ENCODE data around the gene RANGRF. TPM values are rescaled to one million over a fixed set of nuclear protein-coding genes. Genes with fewer than 3 reads are reported as not detected.
"Not testable (repeated sequence)": the region's sequence is repeated elsewhere in the genome, so short reads cannot be mapped to it uniquely, and the experiment has no call there.

Gene RANGRF, protein sequence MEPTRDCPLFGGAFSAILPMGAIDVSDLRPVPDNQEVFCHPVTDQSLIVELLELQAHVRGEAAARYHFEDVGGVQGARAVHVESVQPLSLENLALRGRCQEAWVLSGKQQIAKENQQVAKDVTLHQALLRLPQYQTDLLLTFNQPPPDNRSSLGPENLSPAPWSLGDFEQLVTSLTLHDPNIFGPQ
- 10 to 100 TPM; 94.7 to 99.7 (median 99.1) TPM for polyA plus RNA-seq

DNA sequence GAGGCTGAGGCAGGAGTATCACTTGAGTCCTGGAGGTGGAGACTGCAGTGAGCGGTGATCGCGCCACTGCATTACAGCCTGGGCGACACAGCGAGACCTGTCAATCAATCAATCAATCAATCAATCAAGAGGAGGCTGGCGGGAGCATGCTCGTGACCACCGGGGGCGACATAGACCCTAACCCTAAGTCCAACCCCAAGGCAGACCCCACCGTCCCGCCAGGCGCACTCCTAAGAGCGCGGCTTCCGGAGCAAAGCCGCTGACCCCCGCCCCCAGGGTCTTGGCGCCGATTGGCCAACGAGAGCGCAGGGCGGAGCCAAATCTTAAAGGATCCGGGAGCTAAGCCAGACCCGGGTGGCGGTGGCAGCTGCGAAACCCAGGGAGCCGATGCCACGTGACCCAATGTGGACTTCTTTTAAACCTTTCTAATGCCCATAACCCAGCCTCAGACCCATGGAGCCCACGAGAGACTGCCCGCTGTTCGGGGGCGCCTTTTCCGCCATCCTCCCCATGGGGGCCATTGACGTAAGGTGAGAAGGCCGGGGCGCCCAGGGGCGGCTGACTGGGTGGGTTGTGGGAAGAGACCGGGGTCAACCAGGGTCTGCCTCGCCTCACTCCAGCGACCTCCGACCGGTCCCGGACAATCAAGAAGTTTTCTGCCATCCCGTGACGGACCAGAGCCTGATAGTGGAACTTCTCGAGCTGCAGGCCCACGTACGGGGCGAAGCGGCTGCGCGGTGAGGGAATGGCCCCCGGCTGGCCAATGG lies at the start of gene RANGRF:
RANGRF (plus strand) TSS at position 335 of the 767 bp plus-strand sequence; CDS start at position 454, 119 bp downstream.
- peak; percentile 79 to 80 (median 80) for DNase-seq
- H3K4me1 Mint-ChIP-seq: peaks cover 39 to 49% of the 10 kb centered on the region in 2 donors
- H3K9me3 Mint-ChIP-seq: no peaks in the 10 kb centered on the region

GRCh38 chr17:8243827-8244226 lies 44.6 kb upstream of the RANGRF start:
- Mint-ChIP-seq H3K4me3 (no peak overlapping the region), H3K36me3 (peaks cover 4 to 25% (median 17%) of the 10 kb centered on the region in 3 donors), H3K9me3 (no peaks in the 10 kb centered on the region), H3K4me1 (peaks cover 46 to 65% of the 10 kb centered on the region in 2 donors), H3K27me3 (ENCODE audit: low read depth in 3 of 3) (peaks cover 13 to 21% (median 19%) of the 10 kb centered on the region in 3 donors), H3K27ac (peak overlapping the region in 5 of 6 donors; percentile 16 to 86 (median 74))
- DNase-seq: no peak

More for the DNA sequence above, at the start of gene RANGRF:
- H3K36me3 Mint-ChIP-seq: peaks cover 0 to 4% (median 4%) of the 10 kb centered on the region in 3 donors
- H3K27me3 Mint-ChIP-seq (ENCODE audit: low read depth in 3 of 3): peaks cover 2 to 4% (median 2%) of the 10 kb centered on the region in 3 donors
- peak within 1 kb of the TSS; percentile 93 to 98 (median 97) for H3K4me3 Mint-ChIP-seq
- peak within 1 kb of the TSS; percentile 93 to 99 (median 98) for H3K27ac Mint-ChIP-seq

DNA sequence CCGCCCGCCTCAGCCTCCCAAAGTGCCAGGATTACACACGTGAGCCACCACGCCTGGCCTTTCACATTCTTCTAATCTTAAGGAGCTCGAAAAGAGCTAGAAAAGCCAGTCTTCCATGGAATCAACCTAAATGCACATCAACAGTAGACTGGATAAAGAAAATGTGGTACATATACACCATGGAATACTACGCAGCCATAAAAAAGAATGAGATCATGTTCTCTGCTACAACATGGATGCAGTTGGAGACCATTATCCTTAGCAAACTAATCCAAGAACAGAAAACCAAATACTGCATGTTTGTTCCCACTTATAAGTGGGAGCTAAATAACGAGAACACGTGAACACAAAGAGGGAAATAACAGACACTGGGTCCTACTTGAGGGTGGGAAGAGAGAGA lies 43.7 kb upstream of the RANGRF start:
- peaks cover 54 to 67% of the 10 kb centered on the region in 2 donors for H3K4me1 Mint-ChIP-seq
- no peak for DNase-seq
- no peaks in the 10 kb centered on the region for H3K9me3 Mint-ChIP-seq
- peaks cover 18 to 27% (median 25%) of the 10 kb centered on the region in 3 donors for H3K27me3 Mint-ChIP-seq (ENCODE audit: low read depth in 3 of 3)
- H3K27ac Mint-ChIP-seq: peak overlapping the region in 4 of 6 donors; percentile 49 to 94 (median 58)
- peaks cover 2 to 18% (median 9%) of the 10 kb centered on the region in 3 donors for H3K36me3 Mint-ChIP-seq
- no peak overlapping the region for H3K4me3 Mint-ChIP-seq

DNA sequence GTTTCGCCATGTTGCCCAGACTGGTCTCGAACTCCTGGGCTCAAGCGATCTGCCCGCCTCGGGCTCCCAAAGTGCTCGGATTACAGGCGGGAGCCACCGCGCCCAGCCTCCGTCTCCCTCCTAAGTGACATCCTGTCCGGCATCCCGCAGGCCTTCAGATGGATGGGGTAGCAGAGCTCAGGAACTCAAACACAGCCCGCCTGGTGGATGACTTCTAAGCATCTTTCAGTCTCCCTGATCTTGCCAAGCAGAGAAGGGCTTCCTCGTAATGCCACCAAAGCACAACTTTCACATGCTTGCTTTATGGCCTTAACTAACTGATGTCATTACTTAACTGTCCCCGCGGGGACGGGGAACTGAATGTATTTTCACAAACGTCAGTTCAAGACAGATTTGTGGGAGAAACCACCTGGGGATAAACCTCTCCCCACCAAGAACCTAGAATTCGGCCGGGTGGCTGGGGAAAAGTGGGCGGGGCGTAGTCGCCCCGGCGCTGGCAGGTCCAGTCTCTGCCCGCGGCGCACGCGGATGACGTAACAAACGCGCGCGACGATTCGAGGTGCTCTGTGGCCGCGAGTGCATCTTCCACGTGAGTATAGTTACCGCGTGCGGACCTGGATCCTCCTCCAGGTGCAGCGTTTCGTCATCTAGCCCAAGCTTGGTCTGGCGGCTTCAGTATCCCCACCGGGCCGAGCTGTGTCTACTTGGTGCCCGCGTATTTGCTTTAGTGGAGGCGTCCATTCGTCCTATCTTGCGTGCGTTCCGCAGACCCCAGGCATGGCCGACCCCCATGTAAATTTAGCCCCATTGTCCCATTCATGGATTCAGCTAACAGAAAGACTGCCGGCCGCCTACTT lies 39.5 kb upstream of the RANGRF start, which contains the start of gene PFAS:
PFAS (plus strand) TSS at position 539 of the 857 bp plus-strand sequence. CDS start 4,649 bp downstream, outside the sequence.
- Mint-ChIP-seq H3K27me3 (ENCODE audit: low read depth in 3 of 3) (peaks cover 18 to 27% (median 27%) of the 10 kb centered on the region in 3 donors), H3K4me3 (peak within 1 kb of the TSS; percentile 97 to 100 (median 98)), H3K9me3 (no peaks in the 10 kb centered on the region), H3K36me3 (peaks cover 0 to 8% (median 7%) of the 10 kb centered on the region in 3 donors), H3K4me1 (peaks cover 49 to 58% of the 10 kb centered on the region in 2 donors), H3K27ac (peak within 1 kb of the TSS; percentile 98 to 100 (median 99))
- DNase-seq: peak; percentile 95

DNA sequence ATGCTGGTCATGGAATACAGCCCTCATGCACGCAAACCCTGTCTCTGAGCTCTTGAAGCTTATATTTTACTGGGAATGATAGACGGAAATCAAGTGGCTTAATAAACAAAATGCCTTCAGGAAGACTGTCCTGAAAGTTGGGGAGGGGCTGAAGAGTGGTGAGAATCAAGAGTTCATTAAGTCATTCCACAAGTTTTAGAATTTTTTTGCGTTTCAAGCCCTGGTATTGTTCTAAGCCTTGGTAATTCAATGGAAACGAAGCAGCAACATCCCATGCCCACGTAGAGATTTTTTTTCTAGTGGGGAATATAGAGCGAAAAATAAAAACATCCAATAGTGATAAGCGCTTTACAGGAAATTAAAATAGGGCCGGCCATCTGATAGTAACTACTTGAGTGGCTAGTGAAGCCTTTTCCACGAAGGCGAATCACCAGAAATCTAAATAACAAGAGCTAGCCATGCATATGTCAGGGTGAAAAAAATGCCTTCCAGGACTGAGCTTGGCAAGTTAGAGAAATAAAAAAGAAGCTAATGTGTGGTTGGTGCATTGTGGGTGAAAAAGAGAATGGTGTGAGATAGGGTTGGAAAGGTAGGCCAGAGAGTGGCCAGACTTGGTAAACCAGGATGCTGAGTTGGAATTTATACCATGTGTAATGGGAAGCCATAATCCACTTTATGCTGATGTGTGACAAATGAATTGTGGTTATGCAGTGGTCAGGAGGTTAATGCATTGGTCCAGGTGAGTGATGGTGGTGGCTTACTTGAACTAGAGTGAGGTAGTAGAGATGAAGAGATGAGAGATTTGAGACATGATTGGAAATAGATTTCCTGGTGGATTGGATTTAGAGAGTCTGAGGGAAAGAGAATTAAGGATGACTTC lies 38.6 kb upstream of the RANGRF start:
- H3K36me3 Mint-ChIP-seq: peaks cover 0 to 10% (median 4%) of the 10 kb centered on the region in 3 donors
- H3K27me3 Mint-ChIP-seq (ENCODE audit: low read depth in 3 of 3): peaks cover 18 to 27% (median 27%) of the 10 kb centered on the region in 3 donors
- H3K4me1 Mint-ChIP-seq: peaks cover 42 to 50% of the 10 kb centered on the region in 2 donors
- H3K9me3 Mint-ChIP-seq: no peaks in the 10 kb centered on the region
- peak overlapping the region; percentile 97 to 100 (median 98) for H3K4me3 Mint-ChIP-seq
- peak overlapping the region; percentile 95 to 100 (median 99) for H3K27ac Mint-ChIP-seq
- no peak for DNase-seq

GRCh38 chr17:8251411-8251810 lies 37.1 kb upstream of the RANGRF start:
- not testable (repeated sequence) for H3K9me3 Mint-ChIP-seq, H3K4me3 Mint-ChIP-seq, H3K36me3 Mint-ChIP-seq, H3K27ac Mint-ChIP-seq, DNase-seq
- Mint-ChIP-seq H3K4me1 (peaks cover 29 to 35% of the 10 kb centered on the region in 2 donors), H3K27me3 (ENCODE audit: low read depth in 3 of 3) (peaks cover 18 to 24% (median 24%) of the 10 kb centered on the region in 3 donors)

- no peak overlapping the region for H3K4me3 Mint-ChIP-seq
- H3K9me3 Mint-ChIP-seq: no peaks in the 10 kb centered on the region
- H3K36me3 Mint-ChIP-seq: peaks cover 0 to 9% (median 7%) of the 10 kb centered on the region in 3 donors
- DNase-seq: no peak
- no peak overlapping the region for H3K27ac Mint-ChIP-seq
- H3K27me3 Mint-ChIP-seq (ENCODE audit: low read depth in 3 of 3): peaks cover 6 to 8% (median 6%) of the 10 kb centered on the region in 3 donors
- H3K4me1 Mint-ChIP-seq: peaks cover 14 to 17% of the 10 kb centered on the region in 2 donors
Observed at GRCh38 chr17:8253801-8254200, 34.7 kb upstream of the RANGRF start.

- Mint-ChIP-seq H3K27me3 (ENCODE audit: low read depth in 3 of 3) (peaks cover 0 to 2% (median 0%) of the 10 kb centered on the region in 3 donors), H3K27ac (peak overlapping the region in 1 of 6 donors; percentile 22), H3K4me1 (peaks cover 5 to 7% of the 10 kb centered on the region in 2 donors), H3K4me3 (no peak overlapping the region), H3K36me3 (peaks cover 0 to 9% (median 7%) of the 10 kb centered on the region in 3 donors), H3K9me3 (no peaks in the 10 kb centered on the region)
- no peak for DNase-seq
Observed at GRCh38 chr17:8254881-8255280, 33.6 kb upstream of the RANGRF start.

- Mint-ChIP-seq H3K4me1 (peaks cover 0 to under 1% of the 10 kb centered on the region in 2 donors), H3K27me3 (ENCODE audit: low read depth in 3 of 3) (peaks cover 0 to 2% (median 0%) of the 10 kb centered on the region in 3 donors), H3K27ac (no peak overlapping the region), H3K36me3 (peaks cover 0 to 9% (median 7%) of the 10 kb centered on the region in 3 donors), H3K9me3 (no peaks in the 10 kb centered on the region), H3K4me3 (no peak overlapping the region)
- DNase-seq: no peak
Observed at GRCh38 chr17:8255499-8255898, 33.0 kb upstream of the RANGRF start.

- H3K36me3 Mint-ChIP-seq: peaks cover 4 to 13% (median 7%) of the 10 kb centered on the region in 3 donors
- no peak overlapping the region for H3K27ac Mint-ChIP-seq
- H3K9me3 Mint-ChIP-seq: no peaks in the 10 kb centered on the region
- H3K4me1 Mint-ChIP-seq: no peaks in the 10 kb centered on the region
- no peak for DNase-seq
- no peak overlapping the region for H3K4me3 Mint-ChIP-seq
- H3K27me3 Mint-ChIP-seq (ENCODE audit: low read depth in 3 of 3): peaks cover 0 to 2% (median 0%) of the 10 kb centered on the region in 3 donors
Observed at GRCh38 chr17:8256291-8256690, 32.2 kb upstream of the RANGRF start.

- Mint-ChIP-seq H3K9me3 (no peaks in the 10 kb centered on the region), H3K4me3 (no peak overlapping the region), H3K27me3 (ENCODE audit: low read depth in 3 of 3) (peaks cover 0 to 2% (median 0%) of the 10 kb centered on the region in 3 donors), H3K36me3 (peaks cover 4 to 13% (median 7%) of the 10 kb centered on the region in 3 donors), H3K27ac (no peak overlapping the region), H3K4me1 (no peaks in the 10 kb centered on the region)
- no peak for DNase-seq
Observed at GRCh38 chr17:8256691-8257090, 31.8 kb upstream of the RANGRF start.

GRCh38 chr17:8257801-8258200 lies 30.7 kb upstream of the RANGRF start:
- no peak overlapping the region for H3K4me3 Mint-ChIP-seq
- no peaks in the 10 kb centered on the region for H3K9me3 Mint-ChIP-seq
- H3K27me3 Mint-ChIP-seq (ENCODE audit: low read depth in 3 of 3): peaks cover 0 to 2% (median 0%) of the 10 kb centered on the region in 3 donors
- H3K27ac Mint-ChIP-seq: no peak overlapping the region
- H3K36me3 Mint-ChIP-seq: peaks cover 4 to 19% (median 13%) of the 10 kb centered on the region in 3 donors
- DNase-seq: no peak
- no peaks in the 10 kb centered on the region for H3K4me1 Mint-ChIP-seq
